GM21367 (cell line): ENCODE data around the gene GRK5.

Experiments
- ATAC-seq: cut with Tn5 transposase; IDR thresholded peaks from one replicate; pipeline ENCODE4 v1.9.1; 2021; ENCODE audit not compliant: unreplicated experiment

The GRK5 gene

DNA sequence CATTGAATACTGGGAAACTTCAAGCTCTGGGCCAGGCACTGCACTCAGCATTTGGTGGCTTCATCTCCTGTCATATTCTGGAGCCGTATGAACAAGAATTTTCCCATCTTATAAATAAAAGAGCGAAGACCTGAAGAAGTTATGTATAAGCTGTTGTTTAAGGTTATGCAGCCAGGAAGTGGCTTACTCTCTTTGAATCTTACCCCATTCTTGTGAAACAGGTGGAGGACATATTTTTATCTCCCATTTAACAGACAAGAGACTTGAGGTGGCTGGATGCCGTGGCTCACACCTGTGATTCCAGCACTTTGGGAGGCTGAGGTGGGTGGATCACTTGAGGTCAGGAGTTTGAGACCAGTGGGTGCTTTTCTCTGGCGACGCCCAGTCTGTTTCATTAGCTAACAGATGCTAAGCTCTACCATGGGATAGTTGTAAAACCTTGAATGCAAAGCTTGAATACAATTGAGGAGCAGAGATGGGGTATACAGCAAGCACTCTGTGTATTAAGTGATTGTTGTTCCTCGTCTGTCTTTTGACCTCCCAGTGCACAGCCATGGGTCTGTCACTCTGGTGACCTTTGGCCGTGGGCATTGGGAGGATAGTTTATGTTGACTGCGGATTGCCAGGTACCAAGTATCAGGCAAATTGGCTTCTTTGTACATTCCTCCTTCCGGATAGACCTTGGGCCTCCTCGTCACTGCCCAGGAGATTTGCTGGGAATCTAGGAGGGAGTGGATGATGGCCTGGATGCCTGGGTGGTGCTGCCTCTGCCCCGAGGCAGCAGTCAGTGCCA, 85.8 kb downstream of the GRK5 start:
- no peak for ATAC-seq

DNA sequence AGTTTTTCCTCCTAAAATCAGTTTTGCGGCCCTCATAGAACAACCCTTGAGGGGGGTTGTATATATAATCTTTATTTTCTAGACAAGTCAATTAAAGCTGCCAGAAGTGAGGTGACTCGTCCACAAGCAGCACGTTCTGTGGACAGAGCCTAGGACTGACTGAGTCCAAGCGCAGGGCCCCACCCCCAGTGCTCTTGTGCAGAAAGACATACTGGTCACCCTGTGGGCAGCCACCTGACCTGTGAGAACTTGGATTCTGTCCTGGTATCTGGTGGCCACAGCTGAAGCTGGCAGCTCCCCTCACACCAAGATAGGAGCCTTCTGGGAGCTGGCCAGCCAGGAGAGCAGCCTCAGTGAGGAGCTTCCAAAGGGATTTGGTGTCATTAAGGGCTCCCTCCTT, 89.3 kb downstream of the GRK5 start:
- ATAC-seq: no peak

DNA sequence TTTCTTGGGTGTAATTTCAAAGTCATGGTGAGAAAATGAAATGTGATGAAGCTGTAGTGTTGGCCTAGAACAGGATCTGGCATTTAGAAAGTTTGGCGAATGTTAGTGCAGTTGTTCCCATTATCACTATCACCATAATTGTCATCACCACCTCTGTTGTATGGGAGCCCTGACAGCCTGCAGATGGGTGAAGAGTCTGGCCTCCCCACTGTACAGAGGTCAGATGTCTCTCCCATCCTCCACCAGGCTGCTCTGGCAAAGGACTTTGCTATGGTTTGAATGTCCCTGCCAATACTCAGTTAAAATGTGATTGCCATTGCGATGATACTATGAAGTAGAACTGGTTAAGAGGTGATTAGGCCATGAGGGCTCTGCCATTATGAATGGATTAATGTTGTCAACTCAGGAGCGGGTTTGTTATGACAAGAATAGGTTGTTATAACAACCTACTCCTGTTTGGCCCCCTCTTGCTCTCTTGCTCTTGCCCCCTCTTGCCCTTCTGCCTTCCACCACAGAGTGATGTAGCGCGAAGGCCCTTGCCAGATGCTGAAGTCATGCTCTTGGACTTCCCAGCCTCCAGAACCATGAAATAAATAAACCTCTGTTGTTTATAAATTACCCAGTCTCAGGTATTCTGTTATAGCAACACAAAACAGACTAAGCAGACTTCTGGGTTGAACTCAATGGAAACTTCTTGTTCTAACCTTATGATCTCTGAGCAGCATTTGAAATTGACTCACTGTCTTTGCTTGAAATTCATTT, 90.0 kb downstream of the GRK5 start:
- no peak for ATAC-seq

DNA sequence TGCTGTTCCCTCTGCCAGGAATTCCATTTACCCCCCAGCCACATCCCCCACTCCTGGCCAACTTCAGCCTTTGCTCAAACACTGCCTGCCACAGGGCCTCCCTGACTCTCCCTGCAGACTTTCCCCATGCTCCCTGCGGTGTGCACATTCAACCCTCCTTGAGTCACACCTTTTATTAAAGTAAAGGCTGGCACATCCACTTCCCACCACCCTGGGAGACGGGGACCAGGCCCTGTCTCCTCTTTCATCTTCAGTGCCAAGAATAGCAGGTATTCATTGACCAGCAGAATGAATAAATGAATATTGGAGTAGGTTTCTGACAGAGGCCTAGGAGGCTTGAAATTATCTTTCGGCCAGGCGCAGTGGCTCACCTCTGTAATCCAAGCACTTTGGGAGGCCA, 91.4 kb downstream of the GRK5 start:
- ATAC-seq: no peak

DNA sequence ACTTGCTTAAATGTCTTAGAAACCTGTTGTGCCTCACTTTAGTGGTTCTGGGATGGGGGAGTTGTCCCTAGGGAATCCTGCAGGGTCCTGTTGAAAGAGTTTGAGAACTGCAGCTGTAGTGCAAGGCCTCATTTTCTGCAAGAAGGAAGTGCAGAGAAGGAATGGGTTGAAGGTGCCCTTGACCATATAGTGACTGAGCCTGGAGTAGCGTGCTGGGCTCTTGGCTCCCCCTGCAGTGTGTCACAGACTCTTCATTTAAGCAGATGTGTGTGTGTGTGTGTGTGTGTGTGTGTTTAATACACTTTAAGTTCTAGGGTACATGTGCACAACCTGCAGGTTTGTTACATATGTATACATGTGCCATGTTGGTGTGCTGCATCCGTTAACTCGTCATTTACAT, 92.2 kb downstream of the GRK5 start:
- no peak for ATAC-seq

DNA sequence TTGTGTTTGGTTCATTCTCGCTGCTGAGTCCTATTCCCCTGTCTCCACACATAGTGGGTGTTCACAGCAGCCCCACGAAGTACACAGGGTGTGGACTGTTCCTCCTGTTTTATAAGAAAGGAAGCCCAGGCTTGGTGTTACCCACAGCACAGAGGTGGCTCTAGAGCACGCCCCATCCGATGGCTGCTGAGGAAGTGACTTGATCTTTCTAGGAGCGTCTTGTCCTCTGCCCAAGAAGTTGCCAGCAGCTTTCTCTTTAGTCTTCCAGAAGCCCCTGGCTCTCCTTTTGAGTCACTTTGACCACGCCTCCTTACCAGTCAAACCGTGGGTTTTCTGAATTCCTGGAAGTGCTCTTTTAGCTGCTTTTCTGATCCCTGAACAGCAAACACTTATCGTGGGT, 94.0 kb downstream of the GRK5 start:
- ATAC-seq: no peak

DNA sequence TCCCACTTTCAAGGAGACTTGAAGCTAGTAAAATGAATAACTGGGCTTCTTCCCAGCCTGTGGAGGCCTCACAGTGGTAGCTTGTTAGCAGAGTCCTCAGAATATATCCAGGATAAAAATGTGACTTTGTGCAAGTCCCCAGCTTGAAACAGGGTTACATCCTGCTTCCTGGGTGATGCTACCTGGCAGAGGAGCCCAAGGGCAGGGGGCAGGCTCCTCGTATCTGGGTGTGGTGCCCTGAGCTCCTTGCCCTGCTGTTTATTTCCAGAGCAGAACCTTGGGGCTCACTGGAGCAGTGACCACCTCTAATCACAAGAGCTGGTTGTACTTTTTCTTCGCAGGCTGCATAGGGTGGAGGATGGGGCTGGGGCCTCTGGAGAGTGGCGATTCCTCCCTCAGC, 94.8 kb downstream of the GRK5 start:
- ATAC-seq: no peak

DNA sequence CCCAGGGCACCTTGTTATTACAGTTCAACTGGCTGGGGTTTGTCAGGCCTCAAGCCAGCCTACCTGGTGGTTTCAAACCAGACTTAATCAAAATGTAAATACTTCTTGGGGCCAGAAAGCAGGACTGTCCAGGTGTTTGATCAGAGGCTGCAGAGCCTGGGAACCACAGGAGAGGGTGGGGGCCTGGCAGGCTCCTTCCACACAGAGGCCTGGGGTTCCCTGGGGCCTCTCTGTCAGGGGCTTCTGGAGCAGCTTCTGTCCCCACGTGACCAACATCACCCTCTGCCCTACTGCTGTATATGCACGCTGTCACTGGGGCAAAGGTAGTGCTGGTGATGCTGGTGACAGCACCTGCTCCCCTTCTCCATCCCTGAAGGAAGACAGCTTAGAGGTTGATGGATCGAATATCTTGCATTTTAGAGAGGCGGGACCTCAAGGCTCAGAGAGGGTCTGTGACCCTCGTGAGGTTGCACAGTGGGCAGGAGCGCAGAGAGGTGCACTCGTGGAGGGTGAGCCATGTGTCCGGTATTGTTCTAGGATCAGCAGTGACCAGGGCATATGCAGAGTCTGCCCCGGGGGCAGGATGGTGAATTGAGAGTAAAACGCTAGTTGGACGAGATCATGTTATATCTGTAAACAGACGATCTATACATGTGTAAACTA, 95.4 kb downstream of the GRK5 start:
- ATAC-seq: no peak

DNA sequence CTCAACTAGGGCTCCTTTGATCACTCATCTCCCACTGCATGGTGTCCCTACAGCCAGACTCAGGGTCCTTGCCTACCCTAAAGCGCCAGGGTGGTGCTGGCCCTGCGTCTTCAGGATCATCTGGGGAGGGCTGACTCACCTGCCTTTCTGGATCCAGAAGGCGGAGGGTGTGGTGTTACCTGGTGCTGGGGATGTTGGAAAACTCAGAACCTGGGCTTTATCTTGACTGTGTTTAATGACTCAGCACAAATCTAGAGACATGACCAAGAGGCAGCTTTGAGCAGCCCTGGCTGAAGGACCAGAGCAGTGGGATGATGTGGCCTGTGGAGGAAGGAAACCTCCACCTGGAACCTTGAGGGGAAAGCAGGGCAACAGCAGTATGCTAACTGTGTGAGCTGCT, 96.5 kb downstream of the GRK5 start:
- ATAC-seq: no peak

DNA sequence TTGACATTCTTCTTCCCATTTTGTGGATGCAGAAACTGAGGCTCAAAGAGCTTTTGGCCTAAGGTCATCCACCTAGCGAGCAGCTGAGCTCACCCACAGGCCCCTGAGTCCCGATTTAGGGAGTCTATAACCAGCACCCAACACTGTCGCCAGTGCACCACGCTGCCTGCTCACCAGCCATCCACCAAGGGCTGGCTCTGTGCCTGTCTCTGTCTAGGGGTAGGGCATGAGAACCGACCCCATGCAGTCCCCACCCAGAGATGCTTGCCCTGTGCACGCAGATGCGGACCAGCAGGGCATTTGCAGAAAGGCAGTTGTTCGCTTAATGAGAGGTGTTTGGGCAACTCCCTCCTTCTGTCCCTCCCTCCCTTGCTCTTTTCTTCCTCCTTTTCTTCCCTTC, 97.2 kb downstream of the GRK5 start:
- ATAC-seq: no peak

DNA sequence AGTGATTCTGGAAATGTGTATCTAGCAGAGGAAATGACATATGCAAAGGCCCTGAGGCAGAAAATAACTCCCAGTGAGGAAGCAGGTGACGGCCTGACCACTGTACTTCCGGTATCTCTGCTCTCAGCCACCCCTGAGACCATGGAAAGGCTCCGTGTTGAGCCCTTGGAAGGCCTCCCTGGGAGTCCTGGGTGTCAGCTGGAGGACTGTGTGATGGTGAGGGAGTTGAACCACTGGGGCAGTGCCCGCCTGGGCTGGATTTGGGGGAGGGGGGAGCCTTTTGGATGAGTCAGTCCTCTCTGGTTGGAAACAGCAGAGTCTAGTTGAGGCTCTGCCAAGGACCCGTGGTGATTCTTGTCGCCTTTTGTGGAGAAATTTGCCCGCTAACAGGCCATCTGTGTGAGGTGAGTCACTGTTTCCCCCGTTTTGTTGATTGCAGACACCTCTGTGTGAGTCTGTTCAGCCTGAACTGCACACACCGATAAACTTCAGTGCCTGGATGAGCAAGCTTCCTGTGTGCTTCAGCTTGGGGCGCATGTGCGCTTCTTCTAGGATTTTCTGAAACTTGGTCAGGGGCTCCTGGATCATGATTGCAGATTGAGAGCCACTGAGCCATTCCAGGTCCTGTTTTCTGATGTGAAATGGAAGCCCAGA, 98.6 kb downstream of the GRK5 start:
- peak; percentile 50 for ATAC-seq

DNA sequence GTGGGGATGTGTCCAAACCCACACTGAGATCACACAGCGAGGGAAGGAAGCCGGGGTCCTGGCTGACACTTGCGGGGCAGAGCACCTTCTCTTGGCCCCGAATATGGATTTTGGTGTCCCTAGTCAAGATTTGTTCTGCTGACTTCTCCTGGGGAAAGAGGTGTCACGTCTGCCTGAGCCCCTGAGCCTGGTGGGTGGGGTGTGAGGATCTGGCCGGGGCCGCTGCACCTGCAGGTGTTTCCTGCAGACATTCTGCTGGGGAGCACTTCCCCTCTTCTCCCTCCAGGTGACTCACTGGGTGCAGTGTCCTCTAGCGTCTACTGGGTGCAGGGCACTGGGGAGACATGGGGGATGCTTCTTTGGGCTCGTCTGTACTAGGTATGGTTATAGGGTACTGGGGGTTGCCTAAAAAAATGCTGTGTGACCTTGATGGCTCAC, 99.2 kb downstream of the GRK5 start:
- peak; percentile 68 for ATAC-seq

DNA sequence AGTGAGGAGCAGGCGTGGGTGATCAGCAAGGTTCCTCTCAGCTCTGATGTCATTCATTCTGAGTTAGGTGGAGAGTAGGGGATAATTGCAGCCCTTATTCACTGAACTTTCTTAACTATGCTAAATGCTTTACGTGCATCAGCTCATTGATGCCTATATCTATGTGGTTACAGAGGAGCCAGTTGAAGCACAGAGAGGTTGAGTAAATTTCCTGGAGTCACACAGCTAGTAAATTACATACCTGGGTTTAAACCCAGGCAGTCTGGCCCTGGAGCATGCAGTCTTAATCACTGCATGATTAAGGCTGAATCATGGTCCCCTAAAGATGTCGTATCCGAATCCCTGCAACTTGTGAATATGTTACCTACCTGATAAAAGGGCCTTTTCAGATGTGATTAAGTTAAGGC, 99.6 kb downstream of the GRK5 start:
- ATAC-seq: no peak

DNA sequence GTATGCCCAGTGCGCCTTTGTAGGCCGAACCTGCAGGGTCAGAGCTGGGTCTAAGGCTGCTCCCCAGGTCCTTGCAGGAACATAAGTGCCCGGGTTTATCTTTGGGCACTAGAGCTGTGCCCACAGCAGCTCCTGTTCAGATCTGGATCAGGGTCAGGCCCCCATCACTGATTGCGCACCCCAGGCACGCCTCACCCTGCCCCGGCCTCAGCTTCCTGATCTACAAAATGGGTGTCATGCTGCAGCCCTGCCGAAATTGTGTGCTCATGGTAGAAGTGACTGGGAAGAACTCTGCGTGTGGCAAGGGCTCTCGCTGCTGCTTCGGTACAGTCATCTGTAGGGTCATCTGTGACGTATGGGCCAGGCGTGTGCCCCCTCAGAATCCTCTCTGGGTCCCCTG, 100.7 kb downstream of the GRK5 start:
- no peak for ATAC-seq

DNA sequence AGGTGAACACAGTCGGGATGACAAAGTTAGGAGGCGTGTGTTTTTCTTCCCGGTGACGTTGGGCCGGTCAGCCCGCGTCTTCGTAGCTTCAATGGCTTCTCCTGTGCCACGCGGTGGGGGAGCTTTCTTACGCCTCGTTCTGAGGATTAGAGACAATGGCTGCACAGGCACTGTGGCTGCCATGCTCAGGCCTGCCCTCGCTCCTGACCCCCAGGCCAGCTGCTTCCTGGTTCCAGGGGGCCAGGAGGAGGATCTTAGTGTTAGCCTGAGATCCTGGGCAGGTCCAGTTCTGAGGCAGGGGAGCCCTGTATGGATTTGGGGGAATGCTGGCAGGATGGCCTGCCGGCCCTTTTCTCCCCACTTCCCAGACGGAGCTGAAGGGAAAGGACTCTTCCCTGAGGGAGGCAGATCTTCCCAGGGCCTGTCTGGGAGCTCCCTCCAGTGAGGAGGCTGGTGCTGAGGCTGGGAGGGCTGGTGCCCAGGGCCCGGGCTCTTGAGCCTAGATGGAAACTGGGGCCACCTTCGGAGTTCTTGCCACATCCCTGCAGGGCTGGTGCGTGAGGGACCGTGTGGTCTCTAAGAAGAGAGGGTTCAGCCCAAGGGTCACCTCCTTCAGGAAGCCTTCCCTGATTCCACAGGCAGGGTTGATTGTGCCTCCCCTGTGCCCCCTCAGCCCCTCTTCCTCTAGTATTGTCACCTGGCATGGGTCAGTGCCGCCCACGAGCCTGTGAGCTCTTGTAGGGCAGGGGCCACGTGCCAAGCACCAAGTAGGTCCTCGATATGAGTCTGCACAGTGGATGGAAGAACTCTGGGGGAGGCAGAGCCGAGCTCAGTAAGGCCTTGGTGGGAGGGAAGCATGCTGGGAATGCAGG, 101.4 kb downstream of the GRK5 start:
- no peak for ATAC-seq

DNA sequence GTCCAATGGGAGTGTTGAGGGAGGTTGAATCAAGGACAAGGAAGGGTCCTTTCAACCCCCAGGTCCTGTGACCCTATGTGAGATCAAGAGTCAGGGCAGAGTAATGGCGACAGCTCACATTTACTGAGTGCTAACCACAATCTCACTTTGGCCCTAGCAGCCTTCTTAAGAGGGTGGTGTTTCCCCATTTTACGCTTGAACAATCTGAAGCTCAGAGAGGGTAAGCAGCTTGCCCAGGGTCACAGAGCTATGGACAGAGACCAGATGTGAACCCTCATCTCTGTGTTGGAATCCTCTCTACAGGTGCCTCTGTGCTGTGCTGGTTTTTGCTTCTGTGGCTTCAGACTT, 102.0 kb downstream of the GRK5 start:
- peak; percentile 19 for ATAC-seq

DNA sequence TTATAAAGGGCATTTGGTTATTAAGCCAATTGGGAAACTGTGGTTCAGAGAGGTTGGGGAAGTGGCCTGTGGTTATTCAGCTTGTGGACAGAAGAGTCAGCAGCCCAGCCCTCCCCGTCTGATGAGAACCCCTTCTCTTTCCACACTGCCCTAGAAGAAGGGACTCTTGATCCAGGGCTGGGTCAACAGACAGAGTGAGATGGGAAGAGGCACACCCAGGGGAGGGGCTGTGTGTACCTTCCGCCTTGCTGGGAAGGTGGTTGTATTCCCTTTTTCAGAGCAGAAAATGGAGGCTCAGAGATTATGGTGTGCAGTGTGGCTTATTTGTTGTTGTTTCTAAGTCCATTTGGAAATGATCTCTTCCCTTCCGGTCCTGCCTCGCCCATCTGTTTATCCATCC, 103.4 kb downstream of the GRK5 start:
- ATAC-seq: no peak

DNA sequence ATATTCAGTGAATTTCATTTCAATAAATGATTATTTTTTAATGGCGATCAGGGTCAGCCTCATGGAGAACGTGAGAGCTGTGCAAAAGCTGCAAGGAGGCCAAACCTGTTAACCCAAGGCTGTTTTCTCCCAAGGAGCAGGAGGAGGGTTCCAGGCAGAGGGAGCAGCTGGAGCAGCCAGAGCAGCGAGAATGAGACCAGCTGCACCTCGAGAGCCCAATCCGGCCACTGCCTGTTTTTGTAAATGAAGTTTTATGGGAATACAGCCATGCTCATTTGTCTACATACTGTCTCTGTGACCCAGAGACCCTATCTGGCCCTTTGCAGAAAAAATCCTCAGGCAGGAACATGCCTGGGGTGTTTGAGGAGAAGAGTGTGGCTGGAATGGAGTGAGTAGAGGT, 104.9 kb downstream of the GRK5 start:
- no peak for ATAC-seq

DNA sequence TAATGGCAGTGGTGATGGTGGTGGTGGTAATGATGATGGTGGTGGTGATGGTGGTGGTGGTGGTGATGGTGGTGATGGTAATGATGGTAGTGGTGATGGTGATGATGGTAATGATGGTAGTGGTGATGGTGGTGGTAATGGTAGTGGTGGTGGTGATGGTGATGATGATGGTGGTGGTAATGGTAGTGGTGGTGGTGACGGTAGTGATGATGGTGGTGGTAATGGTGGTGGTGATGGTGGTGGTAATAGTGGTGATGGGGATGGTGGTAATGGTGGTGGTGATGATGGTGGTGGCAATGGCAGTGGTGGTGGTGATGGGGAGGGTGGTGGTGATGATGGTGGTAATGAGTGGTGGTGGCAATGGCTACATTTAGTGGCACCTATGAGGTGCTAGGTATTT, 105.7 kb downstream of the GRK5 start:
- no peak for ATAC-seq

DNA sequence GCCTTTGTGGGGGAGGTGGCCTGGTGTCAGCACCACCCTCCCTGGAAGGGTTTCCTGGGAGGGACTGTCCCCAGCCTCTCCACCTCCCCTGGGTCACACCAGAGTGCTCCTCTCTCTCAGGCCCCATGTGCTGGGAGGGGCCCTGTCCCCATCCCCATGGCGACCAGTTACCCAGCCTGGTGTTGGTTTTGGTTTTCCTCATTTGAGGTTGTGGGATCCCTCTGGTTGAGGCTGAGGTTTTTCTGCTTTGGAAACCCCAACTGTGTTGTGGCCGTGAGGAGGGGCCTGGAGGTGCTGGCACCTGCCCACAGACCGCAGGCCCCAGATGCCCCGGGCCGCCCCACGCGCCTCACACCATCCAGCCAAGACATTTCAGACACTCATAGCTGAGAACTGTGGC, 106.3 kb downstream of the GRK5 start:
- peak; percentile 63 for ATAC-seq

DNA sequence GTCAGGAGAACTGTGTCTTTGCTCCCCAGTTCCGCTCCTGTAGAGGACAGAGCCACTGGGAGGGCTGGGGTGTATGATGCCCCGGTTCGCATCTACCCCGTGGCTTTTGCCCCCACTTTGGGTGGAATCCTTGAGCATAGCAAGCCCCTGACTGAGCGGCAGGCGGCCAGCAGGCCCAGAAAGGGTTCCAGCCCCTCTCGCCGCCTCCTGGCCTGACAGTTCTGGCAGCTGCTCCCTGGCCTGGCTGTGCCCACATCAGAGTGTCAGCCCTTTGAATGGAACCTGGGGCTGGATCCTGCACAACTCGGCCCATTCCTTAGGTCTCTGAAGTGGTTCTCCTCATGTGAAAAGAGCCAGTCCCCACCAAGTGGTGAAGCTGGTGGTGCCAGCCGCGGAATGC, 106.7 kb downstream of the GRK5 start:
- no peak for ATAC-seq
